GF-D8 (cell line): ENCODE results near the gene SCN7A.

Source experiments
- DNase-seq: peaks from one replicate; lab custom pipeline; 2025; lab: John Stamatoyannopoulos, UW

The SCN7A gene

DNA sequence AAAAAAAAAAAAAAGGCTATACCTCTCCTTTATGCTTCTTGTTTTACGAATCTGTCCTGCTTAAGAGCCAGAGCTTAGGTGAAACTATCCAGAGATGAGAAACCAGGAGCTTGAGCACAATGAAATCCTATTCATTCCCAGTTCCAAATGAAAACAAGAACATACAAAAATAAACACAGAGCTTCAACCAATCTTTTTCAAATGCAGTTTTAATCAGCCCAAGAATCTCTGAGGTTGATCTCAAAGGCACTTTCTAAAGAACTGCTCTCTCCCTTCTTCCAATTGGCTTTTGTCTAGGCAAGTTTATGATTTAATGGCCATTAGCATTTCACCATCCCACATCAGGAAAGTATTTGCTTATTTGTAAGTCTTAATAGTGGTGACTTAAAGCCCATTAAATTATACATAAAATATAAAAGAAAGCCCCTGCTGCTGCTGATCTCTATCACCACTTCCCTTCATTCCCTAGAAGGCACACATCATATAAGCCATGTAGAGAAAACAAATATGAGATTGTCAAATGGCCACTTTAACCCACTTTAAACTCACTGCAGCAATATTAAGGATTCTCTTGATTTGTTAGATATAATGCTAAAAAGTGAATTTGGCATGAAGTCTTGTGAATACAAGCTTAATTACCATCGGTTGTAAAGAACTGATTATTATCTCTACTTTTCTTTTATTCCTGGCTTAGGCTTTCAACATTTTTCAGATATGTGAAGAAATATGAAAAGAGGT is 89.0 kb downstream of the SCN7A start:
- no peak for DNase-seq

DNA sequence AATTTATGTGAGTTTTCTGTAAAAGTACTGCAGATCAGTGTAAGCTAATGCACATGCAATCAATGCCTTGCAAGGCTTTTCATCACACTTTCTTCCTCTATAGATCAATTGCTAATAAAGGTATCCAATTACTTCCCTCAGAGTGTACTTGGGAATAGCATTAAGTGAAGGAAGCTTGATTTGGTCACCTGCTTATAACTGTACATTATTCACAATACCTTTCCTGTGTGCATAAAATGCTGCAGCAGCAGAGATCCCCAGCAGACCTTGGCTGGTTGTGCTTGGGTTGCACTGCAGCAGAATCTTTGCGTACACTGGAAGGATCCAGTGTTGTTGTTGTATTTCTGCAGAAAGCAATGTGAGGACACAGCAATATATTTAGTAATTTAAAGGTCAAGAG is 99.8 kb downstream of the SCN7A start:
- no peak for DNase-seq

DNA sequence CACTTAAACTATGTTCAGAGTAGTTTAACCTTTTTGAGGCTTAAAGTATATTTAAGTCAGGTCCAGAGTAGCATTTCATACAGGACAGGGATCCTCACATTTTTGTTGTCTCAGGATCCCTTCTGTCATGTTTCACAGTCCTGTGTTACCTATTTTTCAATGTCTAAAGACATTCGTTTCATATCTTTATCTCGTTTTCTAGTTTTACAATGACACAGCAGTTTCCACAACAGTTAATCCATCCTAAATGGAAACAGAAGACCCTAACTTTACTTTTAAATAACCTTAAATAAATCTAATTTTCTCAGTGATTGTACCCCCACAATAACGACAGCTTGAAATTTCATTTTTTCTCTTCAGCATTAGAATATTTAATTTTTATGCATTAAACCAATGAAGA is 101.0 kb downstream of the SCN7A start:
- DNase-seq, result no peak

DNA sequence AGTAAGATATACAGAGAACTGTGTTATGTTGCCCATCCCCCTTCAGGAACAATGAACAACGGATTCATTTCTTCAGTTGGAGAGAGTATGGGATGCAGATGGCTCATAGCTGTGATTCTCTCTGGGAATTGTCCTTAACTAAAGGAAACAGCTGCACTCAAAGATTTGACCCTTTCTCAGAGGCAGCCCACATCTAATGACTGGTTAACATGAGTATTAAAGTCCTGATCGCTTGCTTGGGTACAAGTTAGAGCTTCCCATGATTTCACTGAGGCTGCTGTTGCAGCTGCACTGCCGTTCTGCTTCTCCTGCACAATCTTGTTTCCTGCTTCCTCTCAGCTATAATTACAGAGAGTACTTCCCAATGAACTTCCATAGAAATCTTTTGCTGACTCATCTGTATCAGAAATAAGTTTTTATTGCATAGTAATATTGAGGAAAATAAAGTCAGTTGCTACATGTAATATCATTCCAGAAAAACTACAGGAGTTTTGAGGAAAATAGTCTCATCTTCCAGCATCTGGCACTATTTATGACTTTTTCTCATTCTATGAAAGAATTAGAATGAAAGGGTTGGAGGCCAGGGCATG is 105.5 kb downstream of the SCN7A start:
- no peak for DNase-seq

DNA sequence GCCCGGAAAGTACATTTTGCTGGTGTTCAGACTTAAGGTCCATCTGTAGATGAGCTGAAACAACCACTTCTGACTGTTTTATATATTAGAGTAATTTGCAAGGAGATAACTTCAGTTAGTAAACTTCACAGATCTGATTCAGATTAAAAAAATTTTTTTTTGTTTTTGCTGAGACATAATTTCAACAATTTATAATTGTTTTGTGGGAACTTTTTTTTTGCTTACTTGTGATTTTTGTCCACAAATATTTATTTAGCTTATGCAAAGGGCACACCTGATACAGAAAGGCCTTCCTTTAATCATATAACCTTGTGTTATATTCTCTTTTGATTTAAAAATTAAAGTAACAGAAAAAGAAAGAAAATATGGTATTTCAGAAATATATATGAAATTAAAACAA is 108.7 kb downstream of the SCN7A start:
- DNase-seq, result no peak

DNA sequence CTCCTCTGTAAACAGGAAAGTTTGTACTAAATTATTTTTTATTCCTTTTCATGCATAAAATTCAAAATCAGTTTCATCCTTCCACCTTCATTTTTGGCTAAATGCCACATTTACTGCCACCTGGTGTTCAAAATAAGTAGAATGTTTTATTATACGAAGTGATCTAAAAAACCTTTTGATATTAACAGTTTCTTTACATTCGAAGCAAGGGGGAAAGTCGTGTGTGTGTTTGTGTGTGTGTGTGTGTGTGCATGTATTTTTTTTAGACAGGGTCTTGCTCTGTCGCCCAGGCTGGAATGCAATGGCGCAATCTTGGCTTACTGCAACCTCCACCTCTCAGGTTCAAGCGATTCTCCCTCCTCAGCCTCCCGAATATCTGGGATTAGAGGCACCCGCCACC is 109.3 kb downstream of the SCN7A start:
- DNase-seq, result no peak

DNA sequence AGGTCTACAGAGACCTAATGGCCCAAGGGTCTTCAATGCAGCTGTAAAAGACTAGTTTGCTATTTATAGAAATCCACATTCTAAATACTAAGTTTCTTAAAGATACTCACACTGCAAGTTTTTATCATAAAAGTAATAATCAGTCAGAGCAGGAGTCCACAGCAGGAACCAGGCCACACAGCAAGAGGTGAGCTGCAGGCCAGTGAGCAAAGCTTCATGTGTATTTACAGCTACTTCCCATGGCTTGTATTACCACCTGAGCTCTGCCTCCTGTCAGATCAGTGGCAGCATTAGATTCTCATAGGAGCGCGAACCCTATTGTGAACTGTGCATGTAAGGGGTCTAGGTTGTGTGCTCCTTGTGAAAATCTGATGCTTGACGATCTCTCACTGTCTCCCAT is 111.6 kb downstream of the SCN7A start:
- DNase-seq, result no peak

DNA sequence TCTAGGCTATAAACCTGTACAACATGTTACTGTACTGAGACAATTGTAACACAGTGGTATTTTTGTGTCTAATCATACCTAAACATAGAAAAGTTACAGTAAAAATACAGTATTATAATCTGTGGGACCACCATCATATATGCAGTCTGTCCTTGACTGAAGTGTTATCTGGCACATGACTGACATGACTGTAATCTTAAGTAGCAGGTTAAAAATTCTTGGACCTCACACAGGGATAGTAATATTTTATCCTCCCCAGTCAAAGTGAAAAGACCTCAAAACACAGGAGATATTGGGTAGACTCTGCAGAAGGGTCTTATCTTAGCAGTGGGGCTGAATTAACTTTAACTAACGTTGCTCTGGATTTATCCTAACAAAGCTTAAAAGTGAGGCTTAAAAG is 113.4 kb downstream of the SCN7A start:
- DNase-seq, result no peak

DNA sequence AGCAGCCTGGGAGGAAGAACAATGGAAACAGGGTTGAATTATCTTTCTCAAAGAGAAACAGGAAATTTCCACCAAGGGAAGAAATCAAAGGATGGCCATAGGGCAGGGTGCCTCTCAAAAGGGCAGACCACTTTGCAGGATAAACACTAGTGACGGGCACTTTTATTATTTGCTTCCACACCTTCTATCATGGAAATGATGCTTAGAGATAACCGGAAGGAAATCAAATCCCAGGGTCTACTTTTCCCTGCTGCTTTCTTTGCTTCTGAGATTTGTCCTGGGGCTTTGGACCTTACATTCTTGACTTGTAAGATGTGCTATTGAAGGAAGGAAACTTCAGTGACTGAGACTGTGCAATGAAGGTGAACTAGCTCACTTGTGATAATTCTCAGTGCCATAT is 117.2 kb downstream of the SCN7A start:
- no peak for DNase-seq

DNA sequence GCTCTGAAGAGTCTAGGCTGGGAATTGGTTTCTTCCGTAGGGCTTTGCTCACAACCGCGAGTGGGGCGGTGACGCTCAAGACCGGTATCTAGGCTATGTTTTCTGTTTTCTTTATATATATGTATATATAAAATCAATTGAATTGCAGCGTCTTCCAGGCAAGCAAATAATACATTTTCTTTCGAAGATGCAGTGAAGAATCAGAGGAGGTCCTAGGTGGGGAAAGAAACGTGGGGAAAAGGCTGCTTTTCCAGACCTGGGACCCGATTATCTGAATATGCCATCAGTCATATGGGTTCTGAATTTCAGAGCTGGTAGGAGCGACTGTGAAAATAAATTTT is 117.6 kb downstream of the SCN7A start:
- DNase-seq, result no peak

DNA sequence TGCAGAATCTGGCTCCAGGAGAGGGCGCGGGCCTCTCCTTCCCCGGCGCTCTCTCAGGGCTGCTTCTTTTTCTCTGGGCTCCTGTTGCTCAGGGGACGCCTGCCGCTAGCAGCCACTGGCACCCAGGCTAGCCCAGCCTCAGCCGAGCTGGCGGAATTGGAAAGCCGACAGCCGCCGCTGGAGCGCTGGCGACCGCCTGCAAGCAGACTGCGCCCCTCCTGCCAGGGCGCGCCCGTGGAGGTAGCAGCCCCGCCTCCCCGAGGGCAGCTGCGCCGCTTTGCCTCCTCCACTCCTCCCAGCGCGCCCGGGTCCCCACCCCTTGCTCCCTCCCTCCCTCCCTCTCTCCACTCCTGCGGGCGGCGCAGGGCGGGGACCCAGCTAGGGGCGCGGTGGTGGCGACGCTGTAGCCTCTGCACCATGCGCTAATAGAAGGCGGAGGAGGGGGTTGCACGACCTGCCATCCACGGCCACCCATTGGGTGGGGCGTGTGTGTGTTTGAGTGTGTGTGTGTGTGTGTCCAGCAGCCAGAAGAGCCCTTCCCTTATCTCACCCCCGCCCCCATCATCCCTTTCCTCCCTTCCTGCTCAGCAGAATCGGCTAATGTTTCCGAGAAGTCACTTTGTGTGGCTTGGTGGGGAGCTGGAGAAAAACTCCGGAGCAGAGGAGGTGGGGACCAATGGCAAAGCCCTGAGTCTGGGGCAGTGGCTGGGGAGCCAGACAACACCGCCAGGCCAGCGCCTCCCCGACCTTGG is 118.1 kb downstream of the SCN7A start, which contains the start of gene SCN9A:
Gene SCN9A (minus strand): TSS at position 209 of the 752 bp plus-strand sequence. CDS start 64,188 bp downstream, outside the sequence.
- no peak for DNase-seq

DNA sequence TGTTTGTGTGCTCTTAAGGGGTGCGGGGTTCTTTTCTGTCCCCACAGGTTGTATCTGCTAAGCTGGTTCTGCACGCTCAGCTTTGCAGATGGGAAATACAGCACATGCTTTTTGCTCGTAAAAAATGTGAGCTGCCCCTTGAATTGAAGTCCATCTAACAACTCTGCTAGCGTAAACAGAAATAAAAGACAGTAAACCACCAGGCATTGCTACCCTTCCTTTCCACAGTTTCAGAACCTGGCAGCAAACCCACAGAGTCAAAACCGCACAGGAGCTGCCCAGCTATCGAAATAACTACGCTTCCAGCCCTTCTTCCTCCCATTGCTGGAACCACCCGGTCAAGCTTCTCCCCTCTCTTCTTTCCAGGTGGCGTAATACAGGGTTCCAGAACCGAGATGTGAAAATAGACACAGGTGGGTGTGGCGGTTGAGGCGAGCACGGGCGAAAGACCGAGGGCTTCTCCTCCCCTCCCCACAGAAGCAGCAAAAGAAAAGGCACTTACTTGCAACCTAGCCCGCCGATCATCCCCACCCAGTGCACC is 118.8 kb downstream of the SCN7A start:
- DNase-seq, result no peak

DNA sequence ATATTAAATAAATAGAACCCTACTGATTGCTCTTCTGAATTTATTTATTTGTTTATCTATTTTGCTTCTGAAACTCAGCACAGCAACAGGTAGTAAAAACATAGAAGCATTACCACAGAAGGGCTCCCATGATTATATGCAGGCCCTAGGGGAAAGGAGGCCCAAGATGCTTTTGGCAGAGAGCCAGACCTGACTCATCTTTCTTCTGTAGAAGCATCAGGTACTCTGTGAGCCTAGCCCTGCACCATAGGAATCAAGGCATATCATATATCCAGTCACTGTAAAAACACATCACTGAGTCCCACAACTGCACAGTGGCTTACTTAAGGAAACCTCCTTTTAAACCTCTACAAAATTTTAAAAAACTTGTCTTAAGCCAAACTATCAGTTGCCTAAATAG is 120.1 kb downstream of the SCN7A start:
- no peak for DNase-seq

DNA sequence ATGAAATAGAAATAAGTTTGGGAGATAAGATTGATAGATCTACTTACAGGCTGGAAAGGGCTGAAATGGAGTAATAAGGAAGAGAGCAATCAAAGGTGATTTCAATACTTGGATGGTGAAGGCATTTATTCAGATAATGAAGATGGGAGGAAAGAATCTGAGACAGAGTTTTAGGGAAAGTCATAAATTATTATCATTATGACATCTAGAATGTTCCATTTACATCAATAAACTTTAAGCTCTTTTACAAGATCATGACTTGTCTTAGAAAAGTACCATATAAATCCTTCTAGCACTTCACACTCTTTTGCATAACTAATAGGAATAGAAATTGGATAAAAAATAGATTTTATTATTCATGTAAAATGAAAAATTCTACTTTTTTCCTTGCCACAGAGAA is 120.5 kb downstream of the SCN7A start:
- no peak for DNase-seq

DNA sequence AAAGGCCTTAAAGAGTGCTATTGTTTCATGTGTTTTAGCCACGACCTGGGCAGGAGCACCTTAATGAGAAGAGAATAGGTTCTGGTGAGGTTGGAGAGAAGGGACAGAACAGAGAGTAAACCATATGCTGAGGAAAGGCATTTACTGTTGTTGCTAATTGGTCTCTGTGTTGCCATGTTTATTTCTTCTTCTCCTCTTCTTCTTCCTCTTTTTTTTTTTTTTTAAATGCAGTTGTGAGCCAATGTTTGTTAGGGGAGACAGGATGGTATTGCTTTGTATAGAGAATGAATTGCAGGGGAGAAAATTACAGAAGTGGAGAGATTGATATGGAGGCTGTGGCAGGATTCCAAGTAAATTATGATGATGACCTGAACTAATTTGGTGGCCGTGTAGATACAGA is 120.9 kb downstream of the SCN7A start:
- DNase-seq, result no peak

DNA sequence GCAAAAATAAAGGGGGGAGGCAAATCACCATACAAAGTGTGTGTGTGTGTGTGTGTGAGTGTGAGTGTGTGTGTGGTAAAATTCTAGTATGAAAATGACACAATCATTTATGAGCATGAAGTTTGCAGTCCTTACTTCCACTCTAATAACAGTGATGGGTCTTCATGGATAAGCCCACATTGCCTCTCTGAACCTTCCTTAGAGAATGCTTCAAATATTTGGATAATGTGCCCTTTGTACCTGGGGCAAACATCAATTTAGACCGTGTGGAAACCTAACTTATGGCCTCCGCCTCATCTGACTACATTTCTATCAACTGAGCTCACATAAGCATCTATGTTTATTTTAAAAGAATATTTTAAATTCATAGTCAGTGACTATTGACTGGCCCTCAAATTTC is 122.0 kb downstream of the SCN7A start:
- no peak for DNase-seq

DNA sequence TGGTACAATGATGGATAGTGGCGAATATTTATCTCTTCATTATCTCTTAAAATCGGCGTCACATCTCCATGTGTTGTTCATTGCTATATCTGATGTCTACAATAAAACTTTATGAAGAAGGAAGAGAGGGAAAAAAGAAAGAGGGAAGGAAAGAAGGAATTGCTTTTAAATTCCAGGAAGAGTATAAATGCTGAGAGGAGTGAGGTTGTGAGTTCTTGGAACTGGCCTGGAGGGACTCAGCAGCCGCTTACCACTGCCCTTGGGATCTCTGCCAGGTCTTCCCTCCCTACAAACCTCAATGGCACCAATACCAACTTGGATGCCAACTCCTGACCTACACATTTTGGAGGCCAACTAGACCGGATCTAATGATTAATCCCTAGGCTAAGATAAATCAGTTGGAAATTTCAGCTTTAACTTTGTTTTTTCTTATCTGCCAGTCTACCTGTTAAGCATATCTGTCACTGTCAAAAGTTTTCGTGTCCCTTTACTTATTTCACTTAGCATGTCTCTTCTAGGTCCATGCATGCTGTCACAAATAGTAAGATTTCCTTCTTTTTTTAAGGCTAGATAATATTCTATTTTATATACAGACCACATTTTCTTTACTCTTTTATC is 128.1 kb downstream of the SCN7A start:
- DNase-seq, result no peak

DNA sequence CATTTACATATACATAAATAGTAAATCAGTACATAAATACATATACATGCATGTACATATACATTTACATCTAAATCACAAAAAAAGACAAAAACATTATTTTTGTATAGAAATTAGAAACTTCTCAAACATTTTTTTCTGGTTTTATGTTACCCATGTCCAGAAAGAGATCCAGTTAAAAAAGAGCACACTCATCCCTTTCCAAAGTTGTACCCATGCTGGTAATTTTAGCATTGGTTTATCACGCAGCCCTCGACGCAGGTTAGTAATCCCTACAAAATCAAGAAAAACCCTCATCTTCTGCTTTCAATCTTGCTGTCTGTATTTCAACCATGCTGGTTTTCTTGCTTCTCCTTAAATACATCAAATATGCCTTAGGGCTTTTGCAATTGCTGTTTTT is 128.8 kb downstream of the SCN7A start:
- DNase-seq, result no peak

DNA sequence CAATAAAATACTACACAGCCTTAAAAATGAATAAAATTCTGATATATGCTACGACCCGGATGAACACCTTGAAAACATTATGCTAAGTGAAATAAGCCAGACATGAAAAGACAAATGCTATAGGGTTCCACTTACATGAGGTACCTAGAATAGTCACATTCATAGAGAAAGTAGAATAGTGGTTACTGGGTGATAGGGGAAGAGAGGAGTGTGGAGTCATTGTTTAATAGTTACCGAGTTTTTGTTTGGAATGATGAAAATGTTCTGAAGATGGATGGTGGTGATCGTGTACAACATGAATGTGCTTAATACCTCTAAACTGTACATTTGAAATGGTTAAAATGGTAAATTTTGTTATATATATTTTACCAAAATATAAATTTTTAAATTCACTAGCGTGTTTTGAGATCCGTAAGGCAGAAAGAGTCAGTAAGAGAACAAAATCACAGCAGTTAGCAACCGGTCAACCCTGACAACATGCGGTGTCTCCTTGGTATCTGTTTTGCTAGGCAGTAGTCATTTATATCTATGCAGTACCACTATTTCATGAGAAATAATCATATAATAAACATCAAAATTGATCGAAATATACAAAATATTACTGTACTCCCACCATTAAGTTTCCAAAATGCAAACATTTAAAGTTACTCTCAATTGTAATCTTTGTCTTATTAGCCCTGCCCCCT is 129.4 kb downstream of the SCN7A start:
- DNase-seq, result no peak

DNA sequence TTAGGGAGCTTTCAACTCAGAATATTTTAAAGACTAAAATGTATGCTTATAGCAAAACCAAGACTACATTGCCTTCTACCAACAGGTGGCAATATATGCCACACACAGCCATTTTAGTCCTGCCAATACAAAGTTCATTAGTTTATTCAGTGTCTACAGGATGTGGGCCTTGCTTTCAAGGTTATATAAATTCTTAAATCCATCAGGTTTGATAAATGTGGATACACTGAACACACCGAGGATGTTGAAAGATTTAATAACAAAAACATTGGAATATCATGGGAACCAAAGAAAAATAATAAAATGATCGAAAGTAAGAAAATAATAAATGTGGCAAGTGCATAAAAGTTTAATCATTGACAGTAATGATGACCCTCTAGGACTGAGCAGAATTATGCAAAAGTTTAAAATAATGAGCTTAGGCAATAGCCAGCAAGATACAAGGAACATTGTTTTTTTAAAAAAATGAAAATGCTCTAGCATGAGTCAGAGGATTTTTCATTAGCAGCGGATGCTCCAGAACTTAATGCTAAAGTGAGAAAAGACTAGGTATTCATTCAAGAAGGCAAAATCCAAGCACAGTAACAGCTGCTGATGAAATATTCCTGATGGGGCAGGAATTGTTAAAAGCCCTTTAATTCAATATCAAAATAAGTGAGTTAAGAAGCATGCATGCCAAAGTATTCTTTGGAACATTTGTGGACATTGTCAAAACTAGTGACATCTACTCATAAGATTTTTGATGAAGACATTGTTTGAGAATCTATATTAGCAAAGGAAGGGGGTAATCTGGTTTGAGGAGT is 132.5 kb downstream of the SCN7A start:
- DNase-seq, result no peak

DNA sequence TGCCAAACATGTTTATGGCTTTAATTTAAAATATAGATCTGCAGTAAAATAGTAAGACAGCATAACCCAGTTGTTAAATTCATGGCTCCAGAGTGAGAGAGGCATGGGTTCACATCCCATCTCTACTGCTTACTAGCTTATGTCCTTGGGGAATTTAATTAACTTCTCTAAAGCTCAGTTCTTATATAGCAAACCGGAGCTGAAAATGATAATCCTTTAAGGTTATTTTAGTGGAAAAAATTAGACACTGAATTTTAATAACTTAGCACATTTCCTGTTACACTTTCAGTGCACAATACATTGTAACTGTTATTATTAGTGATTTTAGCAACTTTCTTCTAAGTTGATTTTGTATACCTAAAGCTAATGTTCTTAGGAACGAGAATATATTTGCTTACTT is 133.1 kb downstream of the SCN7A start:
- DNase-seq, result no peak
